ENCODE results near the gene CCDC97.

GRCh38 chr19:41357746-41358145, 47.8 kb downstream of the CCDC97 start:
- TF ChIP-seq CTCF (IDR thresholded peaks at IDR 0.05) = no peak
- no peak for TF ChIP-seq POLR2A (IDR thresholded peaks at IDR 0.05)
